ENCODE results near the gene ERO1A.

DNA sequence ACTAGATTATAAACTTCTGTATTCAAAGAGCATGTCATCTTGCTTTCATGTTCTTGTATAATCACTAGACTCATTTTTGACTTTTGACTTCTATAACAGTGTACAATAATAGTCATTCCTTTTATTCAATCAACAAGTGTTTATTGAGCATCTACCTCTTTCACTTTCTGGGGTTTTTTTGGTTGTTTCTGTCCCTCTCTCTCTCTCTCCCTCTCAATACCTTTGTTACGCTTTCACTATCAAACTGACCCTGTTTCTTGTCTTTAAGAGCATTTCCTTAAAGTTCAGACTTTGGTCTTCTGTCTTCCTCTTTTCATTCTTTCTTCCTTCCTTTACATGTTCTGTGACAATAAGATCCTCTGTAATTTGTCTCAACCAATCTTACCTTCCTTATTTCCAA lies 93.2 kb downstream of the ERO1A start:
- TF ChIP-seq, protein P1, sequence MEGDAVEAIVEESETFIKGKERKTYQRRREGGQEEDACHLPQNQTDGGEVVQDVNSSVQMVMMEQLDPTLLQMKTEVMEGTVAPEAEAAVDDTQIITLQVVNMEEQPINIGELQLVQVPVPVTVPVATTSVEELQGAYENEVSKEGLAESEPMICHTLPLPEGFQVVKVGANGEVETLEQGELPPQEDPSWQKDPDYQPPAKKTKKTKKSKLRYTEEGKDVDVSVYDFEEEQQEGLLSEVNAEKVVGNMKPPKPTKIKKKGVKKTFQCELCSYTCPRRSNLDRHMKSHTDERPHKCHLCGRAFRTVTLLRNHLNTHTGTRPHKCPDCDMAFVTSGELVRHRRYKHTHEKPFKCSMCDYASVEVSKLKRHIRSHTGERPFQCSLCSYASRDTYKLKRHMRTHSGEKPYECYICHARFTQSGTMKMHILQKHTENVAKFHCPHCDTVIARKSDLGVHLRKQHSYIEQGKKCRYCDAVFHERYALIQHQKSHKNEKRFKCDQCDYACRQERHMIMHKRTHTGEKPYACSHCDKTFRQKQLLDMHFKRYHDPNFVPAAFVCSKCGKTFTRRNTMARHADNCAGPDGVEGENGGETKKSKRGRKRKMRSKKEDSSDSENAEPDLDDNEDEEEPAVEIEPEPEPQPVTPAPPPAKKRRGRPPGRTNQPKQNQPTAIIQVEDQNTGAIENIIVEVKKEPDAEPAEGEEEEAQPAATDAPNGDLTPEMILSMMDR (IDR thresholded peaks at IDR 0.05), result no peak
- TF ChIP-seq POLR2A (IDR thresholded peaks at IDR 0.05) (no peak), EP300 (IDR thresholded peaks at IDR 0.05) (no peak)

All from tibial nerve (tissue), 4 donors.